Common myeloid progenitor, CD34-positive (primary cell): Measurements from ENCODE around the gene ATP2C2.

Source experiments
- CTCF ChIA-PET: fragments of 350-600 bp; sonication (Branson Sonifier 250); formaldehyde crosslinking; loops from one replicate; lab custom pipeline; 2021; ENCODE audit warnings: antibody characterized with exemption; lab: Charles Lee
- POLR2A ChIA-PET: fragments of 350-600 bp; sonication (Branson Sonifier 250); formaldehyde crosslinking; loops from one replicate; lab custom pipeline; 2021; ENCODE audit warnings: antibody characterized with exemption; lab: Charles Lee
- DNase-seq, 3 donors: peaks; one replicate each; pipeline versions ENCODE4 v3.0.0 to v3.0.0-alpha.2; 2013
- H3K27ac ChIP-seq, 2 experiments: 1 replicate in 1 of 2; 2 replicates in 1 of 2; pipeline ENCODE4 v1.7.0; 2013; ENCODE audit warnings: inconsistent platforms in 2 of 2, low read length in 2 of 2, mild to moderate bottlenecking in 2 of 2, low read depth in 1 of 2, moderate library complexity in 1 of 2; ENCODE audit not compliant: severe bottlenecking in 2 of 2, insufficient read depth in 1 of 2, poor library complexity in 1 of 2
- H3K27me3 ChIP-seq, 5 experiments: replicated peaks in 2 of 5; 1 replicate in 3 of 5; 2 replicates in 2 of 5; pipeline versions ENCODE4 v1.6.1 to v1.7.0; 2013; ENCODE audit warnings: low read length in 4 of 5, mild to moderate bottlenecking in 2 of 5, moderate library complexity in 2 of 5, inconsistent platforms in 1 of 5; ENCODE audit not compliant: insufficient read depth in 5 of 5, control insufficient read depth in 4 of 5
- H3K36me3 ChIP-seq, 4 experiments: 1 replicate in 2 of 4; 2 replicates in 2 of 4; pipeline versions ENCODE4 v1.6.1 to v1.7.0; 2013; ENCODE audit warnings: low read length in 3 of 4, control low read depth in 1 of 4, mild to moderate bottlenecking in 1 of 4; ENCODE audit not compliant: control insufficient read depth in 4 of 4, insufficient read depth in 4 of 4
- H3K4me1 ChIP-seq, 4 experiments: 1 replicate in 3 of 4; 2 replicates in 1 of 4; pipeline versions ENCODE4 v1.6.1 to v1.7.1; 2013; ENCODE audit warnings: low read length in 3 of 4, mild to moderate bottlenecking in 3 of 4, control low read depth in 1 of 4, inconsistent platforms in 1 of 4, moderate library complexity in 1 of 4; ENCODE audit not compliant: control insufficient read depth in 4 of 4, insufficient read depth in 4 of 4; ENCODE audit errors: control extremely low read depth in 1 of 4
- H3K4me3 ChIP-seq, 7 experiments: 1 replicate in 4 of 7; 2 replicates in 3 of 7; pipeline versions ENCODE4 v1.5.1 to v1.7.0; 2013; ENCODE audit warnings: mild to moderate bottlenecking in 7 of 7, low read length in 6 of 7, moderate library complexity in 6 of 7, inconsistent platforms in 2 of 7, low read depth in 2 of 7, control low read depth in 1 of 7; ENCODE audit not compliant: insufficient read depth in 4 of 7, control insufficient read depth in 1 of 7; ENCODE audit errors: extremely low read depth in 1 of 7
- H3K9me3 ChIP-seq, 5 experiments: 1 replicate in 4 of 5; 2 replicates in 1 of 5; pipeline versions ENCODE4 v1.6.1 to v1.7.1; 2013; ENCODE audit warnings: low read length in 4 of 5, mild to moderate bottlenecking in 2 of 5, inconsistent platforms in 1 of 5, low read depth in 1 of 5, moderate library complexity in 1 of 5; ENCODE audit not compliant: control insufficient read depth in 4 of 5, insufficient read depth in 2 of 5; ENCODE audit errors: control extremely low read depth in 1 of 5
- WGBS: methylation state at CpG from one replicate; pipeline ENCODE4 v1.1.5; 2013; ENCODE audit not compliant: insufficient coverage; 5-methylcytosine and 5-hydroxymethylcytosine counted together

The ATP2C2 gene

GRCh38 chr16:84382396-84382795 is 14.1 kb downstream of the ATP2C2 start:
- H3K4me1 ChIP-seq, result peaks cover 0 to 14% (median 6%) of the 10 kb centered on the region in 4 experiments
- POLR2A ChIA-PET, result no interaction called here
- no peaks in the 10 kb centered on the region for H3K36me3 ChIP-seq
- H3K4me3 ChIP-seq, result no peak overlapping the region
- no peak for DNase-seq
- CTCF ChIA-PET, result no interaction called here
- WGBS, result 98% methylated on average over 4 of the region's 4 CpGs
- H3K9me3 ChIP-seq, result peaks cover 0 to 9% (median 5%) of the 10 kb centered on the region in 5 experiments
- peaks cover 0 to 4% (median 0%) of the 10 kb centered on the region in 5 experiments for H3K27me3 ChIP-seq
- no peak overlapping the region for H3K27ac ChIP-seq

- POLR2A ChIA-PET, result no interaction called here
- Histone ChIP-seq H3K4me3 (no peak overlapping the region), H3K36me3 (no peaks in the 10 kb centered on the region), H3K27me3 (peaks cover 0 to 4% (median 0%) of the 10 kb centered on the region in 5 experiments), H3K4me1 (peaks cover 0 to 14% (median 6%) of the 10 kb centered on the region in 4 experiments), H3K9me3 (peaks cover 0 to 9% (median 5%) of the 10 kb centered on the region in 5 experiments), H3K27ac (no peak overlapping the region)
- CTCF ChIA-PET, result no interaction called here
- no peak for DNase-seq
- 82% methylated on average over 6 of the region's 7 CpGs for WGBS
Observed at GRCh38 chr16:84383106-84383505, 14.8 kb downstream of the ATP2C2 start.

DNA sequence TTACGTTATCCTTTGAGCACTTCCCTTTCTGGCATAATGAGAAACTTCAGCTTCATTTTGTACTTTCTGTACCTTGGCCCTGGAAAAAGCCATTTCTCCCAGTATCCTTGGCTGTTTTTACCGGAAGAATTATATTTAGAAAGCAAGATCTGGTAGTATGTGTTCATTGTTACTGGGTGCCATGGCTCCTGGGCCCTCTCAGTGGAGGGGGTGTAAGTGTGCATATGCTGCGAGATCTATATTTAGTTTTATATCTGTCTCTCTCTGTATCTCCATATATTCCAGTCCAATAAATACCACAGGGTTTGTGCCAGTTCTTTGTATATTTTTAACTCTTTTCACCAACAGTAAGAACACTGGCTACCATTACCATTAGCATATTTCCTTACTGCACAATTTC is 17.7 kb downstream of the ATP2C2 start:
- H3K36me3 ChIP-seq, result no peaks in the 10 kb centered on the region
- no CpG with 5 or more reads among the region's 3 CpGs for WGBS
- ChIA-PET CTCF (no interaction called here), POLR2A (no interaction called here)
- peaks cover 0 to under 1% (median 0%) of the 10 kb centered on the region in 4 experiments for H3K4me1 ChIP-seq
- peaks cover 0 to 4% (median 0%) of the 10 kb centered on the region in 5 experiments for H3K27me3 ChIP-seq
- H3K9me3 ChIP-seq, result peaks cover 0 to 9% (median 5%) of the 10 kb centered on the region in 5 experiments
- no peak overlapping the region for H3K4me3 ChIP-seq
- H3K27ac ChIP-seq, result no peak overlapping the region
- no peak for DNase-seq

- H3K27ac ChIP-seq, result no peak overlapping the region
- no peak overlapping the region for H3K4me3 ChIP-seq
- peaks cover 0 to 3% (median 0%) of the 10 kb centered on the region in 4 experiments for H3K4me1 ChIP-seq
- DNase-seq, result no peak
- no peaks in the 10 kb centered on the region for H3K36me3 ChIP-seq
- 93% methylated on average over 11 of the region's 11 CpGs for WGBS
- POLR2A ChIA-PET, result no interaction called here
- CTCF ChIA-PET, result no interaction called here
- H3K9me3 ChIP-seq, result peaks cover 0 to 9% (median 5%) of the 10 kb centered on the region in 5 experiments
- peaks cover 0 to 4% (median 0%) of the 10 kb centered on the region in 5 experiments for H3K27me3 ChIP-seq
Observed at GRCh38 chr16:84387021-84387420, 18.7 kb downstream of the ATP2C2 start.

- Histone ChIP-seq H3K36me3 (no peaks in the 10 kb centered on the region), H3K27ac (no peak overlapping the region), H3K4me1 (peaks cover 0 to 3% (median 0%) of the 10 kb centered on the region in 4 experiments), H3K4me3 (no peak overlapping the region), H3K9me3 (peaks cover 0 to 5% (median 2%) of the 10 kb centered on the region in 5 experiments), H3K27me3 (peaks cover 0 to 3% (median 2%) of the 10 kb centered on the region in 5 experiments)
- POLR2A ChIA-PET, result interaction anchor here (0.6 kb wide), 1 partner anchor 18 kb away, joined by 3 read pairs; no protein-coding TSS in a partner anchor
- CTCF ChIA-PET, result no interaction called here
- 90% methylated on average over 25 of the region's 30 CpGs for WGBS
- DNase-seq, result no peak
Observed at GRCh38 chr16:84390131-84390785, 21.9 kb downstream of the ATP2C2 start.

GRCh38 chr16:84391151-84392030 is 23.1 kb downstream of the ATP2C2 start:
- Histone ChIP-seq H3K27me3 (peaks cover 0 to 10% (median 3%) of the 10 kb centered on the region in 5 experiments), H3K4me3 (no peak overlapping the region), H3K9me3 (no peaks in the 10 kb centered on the region), H3K27ac (no peak overlapping the region), H3K36me3 (no peaks in the 10 kb centered on the region), H3K4me1 (peaks cover 0 to 3% (median 0%) of the 10 kb centered on the region in 4 experiments)
- WGBS, result 90% methylated on average over 13 of the region's 20 CpGs
- CTCF ChIA-PET, result no interaction called here
- DNase-seq, result peak in 1 of 3 donors; percentile 26
- POLR2A ChIA-PET, result no interaction called here

- no peaks in the 10 kb centered on the region for H3K36me3 ChIP-seq
- ChIA-PET CTCF (no interaction called here), POLR2A (no interaction called here)
- DNase-seq, result no peak
- H3K9me3 ChIP-seq, result peaks cover 0 to 5% (median 0%) of the 10 kb centered on the region in 5 experiments
- H3K4me1 ChIP-seq, result peaks cover 0 to 3% (median 0%) of the 10 kb centered on the region in 4 experiments
- H3K27me3 ChIP-seq, result peaks cover 0 to 16% (median 3%) of the 10 kb centered on the region in 5 experiments
- no peak overlapping the region for H3K4me3 ChIP-seq
- H3K27ac ChIP-seq, result no peak overlapping the region
Observed at GRCh38 chr16:84392031-84392360, 23.7 kb downstream of the ATP2C2 start.
